Neural cell (in vitro differentiated cells): Measurements from ENCODE around the gene LIN54. TPM values are rescaled to one million over a fixed set of nuclear protein-coding genes. Genes with fewer than 3 reads are reported as not detected.
"Not testable (repeated sequence)": the region's sequence is repeated elsewhere in the genome, so short reads cannot be mapped to it uniquely, and the experiment has no call there.

ENCODE experiments used
- H2AFZ ChIP-seq: fragments of 200-600, 300-800 bp; sonication (generic), shearing (Covaris generic); 2 replicates; pipeline ENCODE4 v1.6.0; 2014; ENCODE audit warnings: low read depth, mild to moderate bottlenecking, antibody characterized with exemption, low read length, moderate library complexity
- H3F3A ChIP-seq: fragments of 200-600 bp; shearing (Covaris generic); 2 replicates; pipeline ENCODE4 v1.6.1; 2016; ENCODE audit warnings: mild to moderate bottlenecking, moderate library complexity, mixed read lengths, antibody characterized with exemption, low read length; ENCODE audit not compliant: insufficient read depth, poor library complexity, severe bottlenecking
- H3K27ac ChIP-seq: fragments of 200-600, 300-800 bp; sonication (generic), shearing (Covaris generic); 2 replicates; pipeline ENCODE4 v1.5.1; 2014; ENCODE audit warnings: mild to moderate bottlenecking, low read length, moderate library complexity
- H3K27me3 ChIP-seq: fragments of 300-800, 200-600 bp; sonication (generic), shearing (Covaris generic); 2 replicates; pipeline ENCODE4 v1.6.0; 2014; ENCODE audit warnings: mild to moderate bottlenecking, low read depth, low read length, moderate library complexity; ENCODE audit not compliant: insufficient read depth
- H3K36me3 ChIP-seq: fragments of 300-800, 200-600 bp; sonication (generic), shearing (Covaris generic); 2 replicates; pipeline ENCODE4 v1.5.1; 2014; ENCODE audit warnings: mild to moderate bottlenecking, antibody characterized with exemption, low read length, moderate library complexity; ENCODE audit not compliant: insufficient read depth
- H3K4me2 ChIP-seq: fragments of 300-800, 200-600 bp; sonication (generic), shearing (Covaris generic); 2 replicates; pipeline ENCODE4 v1.6.0; 2014; ENCODE audit warnings: mild to moderate bottlenecking, low read length
- H3K4me3 ChIP-seq: fragments of 300-800, 200-600 bp; sonication (generic), shearing (Covaris generic); 2 replicates; pipeline ENCODE4 v1.5.1; 2014; ENCODE audit warnings: mild to moderate bottlenecking, low read length, moderate library complexity
- H3K79me2 ChIP-seq: fragments of 200-600 bp; shearing (Covaris generic); replicated peaks from 2 replicates; pipeline ENCODE4 v1.6.0; 2014; ENCODE audit warnings: mild to moderate bottlenecking, low read length, moderate library complexity; ENCODE audit not compliant: insufficient read depth
- H3K9ac ChIP-seq: fragments of 300-800, 200-600 bp; sonication (generic), shearing (Covaris generic); 2 replicates; pipeline ENCODE4 v1.6.1; 2016; ENCODE audit warnings: mild to moderate bottlenecking, low read length, mixed read lengths
- H3K9me2 ChIP-seq: fragments of 200-600 bp; shearing (Covaris generic); 2 replicates; pipeline ENCODE4 v1.6.1; 2016; ENCODE audit warnings: mild to moderate bottlenecking, low read length, mixed read lengths; ENCODE audit not compliant: insufficient read depth
- H3K9me3 ChIP-seq: fragments of 200-600, 300-800 bp; sonication (generic), shearing (Covaris generic); 2 replicates; pipeline ENCODE4 v1.6.1; 2016; ENCODE audit warnings: mild to moderate bottlenecking, mixed run types, low read length, moderate library complexity, mixed read lengths
- H4K20me1 ChIP-seq: fragments of 200-600 bp; shearing (Covaris generic); 2 replicates; pipeline ENCODE4 v1.6.1; 2016; ENCODE audit warnings: mild to moderate bottlenecking, mixed run types; ENCODE audit not compliant: insufficient read depth
- CTCF ChIP-seq: fragments of 450-650 bp; IDR thresholded peaks from 2 replicates; pipeline ENCODE4 v1.5.1; 2014; ENCODE audit warnings: antibody characterized with exemption, mild to moderate bottlenecking, moderate library complexity; ENCODE audit not compliant: poor library complexity, severe bottlenecking
- EP300 ChIP-seq: fragments of 450-650 bp; conservative IDR thresholded peaks from 2 replicates; pipeline ENCODE4 v1.6.1; 2014; ENCODE audit warnings: antibody characterized with exemption, mild to moderate bottlenecking, moderate library complexity; ENCODE audit not compliant: poor library complexity, severe bottlenecking
- EZH2 ChIP-seq: fragments of 200-600, 300-800 bp; shearing (Covaris generic), sonication (generic); IDR thresholded peaks from 2 replicates; pipeline ENCODE4 v1.6.1; 2014; ENCODE audit warnings: antibody characterized with exemption, low read length, borderline replicate concordance, mild to moderate bottlenecking; ENCODE audit not compliant: insufficient read depth, poor library complexity, severe bottlenecking
- MXI1 ChIP-seq: fragments of 450-650 bp; conservative IDR thresholded peaks from 2 replicates; pipeline ENCODE4 v1.6.1; 2014; ENCODE audit warnings: antibody characterized with exemption, mild to moderate bottlenecking; ENCODE audit not compliant: poor library complexity, severe bottlenecking
- POLR2AphosphoS5 ChIP-seq: IDR thresholded peaks from 2 replicates; pipeline ENCODE4 v1.6.1; 2012
- RAD21 ChIP-seq: fragments of 450-650 bp; conservative IDR thresholded peaks from 2 replicates; pipeline ENCODE4 v1.6.1; 2014; ENCODE audit warnings: antibody characterized with exemption, mild to moderate bottlenecking, moderate library complexity
- SMC3 ChIP-seq: fragments of 450-650 bp; conservative IDR thresholded peaks from 2 replicates; pipeline ENCODE4 v1.6.1; 2014; ENCODE audit warnings: antibody characterized with exemption, mild to moderate bottlenecking, moderate library complexity; ENCODE audit not compliant: poor library complexity
- TAF1 ChIP-seq: IDR thresholded peaks from 2 replicates; pipeline ENCODE4 v1.6.1; 2012; ENCODE audit warnings: low read depth
- polyA plus RNA-seq: library from polyadenylated mRNA; depleted of rRNA; stranded (reverse); fragments of >200 nt; gene quantifications from 2 replicates; pipeline ENCODE4 v1.2.3, GENCODE V29; 2014
- TF ChIP-seq, protein P1 (sequence below): IDR thresholded peaks from 2 replicates; pipeline ENCODE4 v1.6.1; 2012; ENCODE audit warnings: borderline replicate concordance

Gene LIN54
- polyA plus RNA-seq, 1 donor from 2014 or later: 7.3 TPM

GRCh38 chr4:83024233-83024632, 13.6 kb upstream of the LIN54 start:
- no peak overlapping the region for H2AFZ ChIP-seq
- no peaks in the 10 kb centered on the region for H3F3A ChIP-seq

DNA sequence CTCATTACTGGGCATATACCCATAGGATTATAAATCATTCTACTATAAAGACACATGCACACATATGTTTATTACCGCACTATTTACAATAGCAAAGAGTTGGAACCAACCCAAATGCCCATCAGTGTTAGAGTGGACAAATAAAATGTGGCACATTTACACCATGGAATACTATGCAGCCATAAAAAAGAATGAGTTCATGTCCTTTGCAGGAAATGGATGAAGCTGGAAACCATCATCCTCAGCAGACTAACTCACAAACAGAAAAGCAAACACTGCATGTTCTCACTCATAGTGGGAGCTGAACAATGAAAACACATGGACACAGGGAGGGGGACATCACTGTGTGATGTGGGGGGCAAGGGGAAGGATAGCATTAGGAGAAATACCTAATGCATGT, 13.0 kb upstream of the LIN54 start:
- H3K9me3 ChIP-seq, H3K4me2 ChIP-seq, H3K9ac ChIP-seq, H3K27me3 ChIP-seq, H3F3A ChIP-seq, H4K20me1 ChIP-seq, H2AFZ ChIP-seq, H3K79me2 ChIP-seq, H3K27ac ChIP-seq, H3K36me3 ChIP-seq, H3K9me2 ChIP-seq, H3K4me3 ChIP-seq: not testable (repeated sequence)

More at GRCh38 chr4:83024233-83024632, 13.6 kb upstream of the LIN54 start:
- H3K27me3 ChIP-seq: no peaks in the 10 kb centered on the region
- no peaks in the 10 kb centered on the region for H3K9me2 ChIP-seq
- TF ChIP-seq MXI1 (no peak), EP300 (no peak), SMC3 (no peak), TAF1 (no peak), RAD21 (no peak), POLR2AphosphoS5 (no peak), CTCF (no peak), EZH2 (no peak)
- TF ChIP-seq, protein P1, sequence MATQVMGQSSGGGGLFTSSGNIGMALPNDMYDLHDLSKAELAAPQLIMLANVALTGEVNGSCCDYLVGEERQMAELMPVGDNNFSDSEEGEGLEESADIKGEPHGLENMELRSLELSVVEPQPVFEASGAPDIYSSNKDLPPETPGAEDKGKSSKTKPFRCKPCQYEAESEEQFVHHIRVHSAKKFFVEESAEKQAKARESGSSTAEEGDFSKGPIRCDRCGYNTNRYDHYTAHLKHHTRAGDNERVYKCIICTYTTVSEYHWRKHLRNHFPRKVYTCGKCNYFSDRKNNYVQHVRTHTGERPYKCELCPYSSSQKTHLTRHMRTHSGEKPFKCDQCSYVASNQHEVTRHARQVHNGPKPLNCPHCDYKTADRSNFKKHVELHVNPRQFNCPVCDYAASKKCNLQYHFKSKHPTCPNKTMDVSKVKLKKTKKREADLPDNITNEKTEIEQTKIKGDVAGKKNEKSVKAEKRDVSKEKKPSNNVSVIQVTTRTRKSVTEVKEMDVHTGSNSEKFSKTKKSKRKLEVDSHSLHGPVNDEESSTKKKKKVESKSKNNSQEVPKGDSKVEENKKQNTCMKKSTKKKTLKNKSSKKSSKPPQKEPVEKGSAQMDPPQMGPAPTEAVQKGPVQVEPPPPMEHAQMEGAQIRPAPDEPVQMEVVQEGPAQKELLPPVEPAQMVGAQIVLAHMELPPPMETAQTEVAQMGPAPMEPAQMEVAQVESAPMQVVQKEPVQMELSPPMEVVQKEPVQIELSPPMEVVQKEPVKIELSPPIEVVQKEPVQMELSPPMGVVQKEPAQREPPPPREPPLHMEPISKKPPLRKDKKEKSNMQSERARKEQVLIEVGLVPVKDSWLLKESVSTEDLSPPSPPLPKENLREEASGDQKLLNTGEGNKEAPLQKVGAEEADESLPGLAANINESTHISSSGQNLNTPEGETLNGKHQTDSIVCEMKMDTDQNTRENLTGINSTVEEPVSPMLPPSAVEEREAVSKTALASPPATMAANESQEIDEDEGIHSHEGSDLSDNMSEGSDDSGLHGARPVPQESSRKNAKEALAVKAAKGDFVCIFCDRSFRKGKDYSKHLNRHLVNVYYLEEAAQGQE: no peak
- no peaks in the 10 kb centered on the region for H3K9me3 ChIP-seq
- H3K27ac ChIP-seq: no peak overlapping the region
- no peaks in the 10 kb centered on the region for H3K36me3 ChIP-seq
- no peak overlapping the region for H3K4me3 ChIP-seq
- no peaks in the 10 kb centered on the region for H4K20me1 ChIP-seq
- no peak overlapping the region for H3K4me2 ChIP-seq
- H3K79me2 ChIP-seq: no peaks in the 10 kb centered on the region
- H3K9ac ChIP-seq: no peak overlapping the region
